Left lung (tissue), 10 donors: Measurements from ENCODE around the gene TBXAS1. TPM values are rescaled to one million over a fixed set of nuclear protein-coding genes. Genes with fewer than 3 reads are reported as not detected.

Experiments
- ATAC-seq: fragments of 200-7000 bp; cut with Tn5 transposase; one replicate; pipeline ENCODE4 v1.9.1; 2020; ENCODE audit warnings: moderate library complexity
- DNase-seq, 4 donors: peaks; one replicate each; pipeline ENCODE4 v3.0.0-alpha.2; 2013 to 2020
- H3K27ac ChIP-seq, 2 donors: fragments of 200-600 bp; sonication (generic) in 1 of 2; one replicate each; pipeline versions ENCODE4 v1.5.0 to v1.8.0; 2020 to 2021
- H3K27me3 ChIP-seq, 2 donors: fragments of 200-600 bp; sonication (generic) in 1 of 2; one replicate each; pipeline versions ENCODE4 v1.5.0 to v1.8.0; 2020 to 2021
- H3K36me3 ChIP-seq, 2 donors: fragments of 200-600 bp; sonication (generic) in 1 of 2; one replicate each; pipeline versions ENCODE4 v1.5.0 to v1.8.0; 2020 to 2021
- H3K4me1 ChIP-seq, 2 donors: fragments of 200-600 bp; one replicate each; pipeline ENCODE4 v1.8.0; 2021
- H3K4me3 ChIP-seq, 2 donors: fragments of 200-600 bp; sonication (generic) in 1 of 2; one replicate each; pipeline versions ENCODE4 v1.5.0 to v1.8.0; 2020 to 2021; ENCODE audit warnings: mild to moderate bottlenecking in 1 of 2
- H3K9me3 ChIP-seq, 2 donors: fragments of 200-600 bp; sonication (generic) in 1 of 2; one replicate each; pipeline versions ENCODE4 v1.5.0 to v1.8.0; 2020 to 2021
- intact Hi-C, 2 donors: fragments of 100-400 bp; cut with DNase I; formaldehyde crosslinking; loops; one replicate each; pipeline versions ENCODE4 v1.11.2 to v1.14.2; 2022
- polyA plus RNA-seq, 6 donors: library from polyadenylated mRNA; unstranded; fragments of 120-200 nt; gene quantifications; one replicate each; pipeline ENCODE4 v1.2.1, GENCODE V29; 2013; ENCODE audit not compliant: insufficient read length in 6 of 6
- total RNA-seq, 2 donors: library from RNA; stranded (reverse); fragmentation: NEBNext Ultra II Directional; extraction: Animal tissue kit (Norgen Biotek cat#: 25700); gene quantifications; one replicate each; pipeline ENCODE4 v1.2.1, GENCODE V29; 2021
- TF ChIP-seq, protein P1 (sequence below), 2 donors: fragments of 200-600 bp; sonication (generic) in 1 of 2; IDR thresholded peaks; one replicate each; pipeline versions ENCODE4 v1.5.0 to v1.8.0; 2021; ENCODE audit warnings: antibody characterized with exemption in 2 of 2
- donor health status: DM: no; HTN: yes; CAD: no.
- donor health status: DM: no; HTN: no; CAD: no.

TBXAS1 gene
- total and polyA plus RNA-seq, 8 donors: 8.2 to 103 (median 9.6) TPM

DNA sequence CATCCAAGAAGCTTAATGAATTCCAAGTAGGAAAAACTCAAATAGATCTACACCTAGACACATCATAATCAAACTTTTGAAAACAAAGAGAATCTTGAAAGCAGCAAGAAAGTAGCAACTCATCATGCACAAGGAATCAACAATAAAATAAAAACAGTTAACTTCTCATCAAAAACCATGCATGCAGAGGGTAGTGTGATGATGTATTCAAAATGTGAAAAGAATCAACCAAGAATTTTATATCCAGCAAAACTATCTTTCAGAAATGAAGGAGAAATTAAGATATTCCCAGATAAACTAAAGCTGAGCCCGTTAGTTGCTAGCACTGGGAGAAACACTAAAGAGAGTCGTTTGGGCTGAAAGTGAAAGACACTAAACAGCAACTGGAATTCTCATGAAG is 238.0 kb downstream of the TBXAS1 start:
- Histone ChIP-seq H3K27me3 (no peaks in the 10 kb centered on the region), H3K4me1 (peaks cover 0 to 9% of the 10 kb centered on the region in 2 donors), H3K9me3 (peaks cover 0 to 20% of the 10 kb centered on the region in 2 donors), H3K36me3 (no peaks in the 10 kb centered on the region), H3K27ac (no peak overlapping the region), H3K4me3 (no peak overlapping the region)
- no peak for ATAC-seq
- TF ChIP-seq, protein P1, sequence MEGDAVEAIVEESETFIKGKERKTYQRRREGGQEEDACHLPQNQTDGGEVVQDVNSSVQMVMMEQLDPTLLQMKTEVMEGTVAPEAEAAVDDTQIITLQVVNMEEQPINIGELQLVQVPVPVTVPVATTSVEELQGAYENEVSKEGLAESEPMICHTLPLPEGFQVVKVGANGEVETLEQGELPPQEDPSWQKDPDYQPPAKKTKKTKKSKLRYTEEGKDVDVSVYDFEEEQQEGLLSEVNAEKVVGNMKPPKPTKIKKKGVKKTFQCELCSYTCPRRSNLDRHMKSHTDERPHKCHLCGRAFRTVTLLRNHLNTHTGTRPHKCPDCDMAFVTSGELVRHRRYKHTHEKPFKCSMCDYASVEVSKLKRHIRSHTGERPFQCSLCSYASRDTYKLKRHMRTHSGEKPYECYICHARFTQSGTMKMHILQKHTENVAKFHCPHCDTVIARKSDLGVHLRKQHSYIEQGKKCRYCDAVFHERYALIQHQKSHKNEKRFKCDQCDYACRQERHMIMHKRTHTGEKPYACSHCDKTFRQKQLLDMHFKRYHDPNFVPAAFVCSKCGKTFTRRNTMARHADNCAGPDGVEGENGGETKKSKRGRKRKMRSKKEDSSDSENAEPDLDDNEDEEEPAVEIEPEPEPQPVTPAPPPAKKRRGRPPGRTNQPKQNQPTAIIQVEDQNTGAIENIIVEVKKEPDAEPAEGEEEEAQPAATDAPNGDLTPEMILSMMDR (IDR thresholded peaks at IDR 0.05): no peak
- DNase-seq: no peak
- intact Hi-C loops: no loop called here

DNA sequence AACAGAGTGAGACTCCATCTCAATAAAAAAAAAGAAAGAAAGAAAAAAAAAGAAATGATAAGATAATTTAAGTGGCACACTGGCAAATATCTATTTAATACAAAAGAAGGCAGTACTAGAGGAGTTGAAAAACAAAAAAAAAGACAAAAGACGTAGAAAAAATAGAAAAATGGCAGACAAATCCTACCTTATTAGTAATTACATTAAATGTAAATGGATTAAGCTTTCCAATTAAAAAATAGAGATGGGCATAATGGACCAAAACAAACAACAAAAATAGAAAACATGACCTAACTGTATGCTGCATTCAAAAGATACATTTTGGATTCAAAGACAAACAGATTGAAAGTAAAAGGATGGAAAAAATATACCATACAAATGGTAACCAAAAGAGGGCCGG is 239.0 kb downstream of the TBXAS1 start:
- no peak for ATAC-seq
- H3K4me1 ChIP-seq: peaks cover 0 to 8% of the 10 kb centered on the region in 2 donors

DNA sequence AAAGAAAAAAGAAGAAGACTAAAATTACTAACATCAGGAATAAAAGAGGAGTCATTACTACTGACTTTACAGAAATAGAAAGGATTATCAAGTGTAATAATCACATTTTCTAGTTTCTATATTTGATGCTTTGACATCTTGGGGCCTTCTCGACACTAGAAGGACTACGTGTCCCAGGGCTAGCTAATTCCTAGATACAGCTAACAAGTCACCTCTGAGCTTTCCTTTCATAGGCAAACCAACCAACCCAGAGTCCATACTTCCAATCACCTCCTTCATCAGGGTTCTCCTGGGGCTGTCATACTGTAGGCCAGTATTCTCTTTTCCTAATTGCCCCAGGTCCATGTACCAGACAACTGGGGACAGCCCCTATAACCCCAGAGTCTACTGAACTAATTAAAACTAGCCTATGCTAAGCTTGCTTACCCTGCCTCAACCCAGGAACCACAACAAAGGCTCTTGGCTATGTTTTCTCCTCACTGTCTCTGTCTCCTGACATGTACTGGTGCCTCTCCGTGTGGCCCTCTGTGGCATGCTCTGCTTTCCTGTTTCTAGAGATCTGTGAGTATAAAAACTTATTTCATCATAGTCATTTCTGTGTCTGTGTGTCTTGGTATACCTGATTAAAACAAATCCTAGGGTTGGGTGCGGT is 240.4 kb downstream of the TBXAS1 start:
- H3K9me3 ChIP-seq: peaks cover 0 to 20% of the 10 kb centered on the region in 2 donors
- H3K27me3 ChIP-seq: no peaks in the 10 kb centered on the region
- TF ChIP-seq, protein P1 (IDR thresholded peaks at IDR 0.05): no peak
- no peaks in the 10 kb centered on the region for H3K36me3 ChIP-seq
- no peaks in the 10 kb centered on the region for H3K4me1 ChIP-seq
- no peak overlapping the region for H3K27ac ChIP-seq
- H3K4me3 ChIP-seq: no peak overlapping the region
- no peak for ATAC-seq
- intact Hi-C loops: no loop called here
- DNase-seq: no peak

More for the DNA sequence above, 239.0 kb downstream of the TBXAS1 start:
- no peak for DNase-seq
- H3K27me3 ChIP-seq: no peaks in the 10 kb centered on the region
- intact Hi-C loops: no loop called here
- no peak overlapping the region for H3K4me3 ChIP-seq
- H3K27ac ChIP-seq: no peak overlapping the region
- peaks cover 0 to 20% of the 10 kb centered on the region in 2 donors for H3K9me3 ChIP-seq
- no peaks in the 10 kb centered on the region for H3K36me3 ChIP-seq
- TF ChIP-seq, protein P1 (IDR thresholded peaks at IDR 0.05): no peak

Other genes with a start within 250 kb of the TBXAS1 start
- 10 to 100 TPM; 42.8 to 61.8 TPM for gene HIPK2, start 51.3 kb upstream of the TBXAS1 start, total RNA-seq
- gene HIPK2, start 51.3 kb upstream of the TBXAS1 start, polyA plus RNA-seq: 10 to 100 TPM; 25.1 to 31.0 (median 29.6) TPM
- gene PARP12, start 233.7 kb downstream of the TBXAS1 start, total RNA-seq: 10 to 100 TPM; 46.9 to 68.2 TPM
- gene PARP12, start 233.7 kb downstream of the TBXAS1 start, polyA plus RNA-seq: 10 to 100 TPM; 29.4 to 36.4 (median 32.3) TPM